ENCODE data around the gene IFI44. TPM values are rescaled to one million over a fixed set of nuclear protein-coding genes. Genes with fewer than 3 reads are reported as not detected.

The IFI44 gene
- total and polyA plus RNA-seq, 2 donors (not counting 3 experiments of a cell fraction or from before 2014, with no cell fraction given): 11.8 to 12.3 TPM

GRCh38 chr1:78607334-78607927 lies 42.2 kb upstream of the IFI44 start:
- Histone ChIP-seq H3K4me1 (ENCODE audit: control insufficient read depth, extremely low read depth, insufficient read depth, low read length) (no peaks in the 10 kb centered on the region), H3K9ac (replicated peaks; ENCODE audit: extremely low read depth, insufficient read depth, low read length) (no peak overlapping the region), H3K79me2 (ENCODE audit: control insufficient read depth, insufficient read depth, low read length) (no peaks in the 10 kb centered on the region), H3K9me3 (replicated peaks; ENCODE audit: control insufficient read depth, insufficient read depth, low read length) (no peaks in the 10 kb centered on the region), H3K4me2 (ENCODE audit: insufficient read depth, low read length) (no peak overlapping the region), H3K36me3 (ENCODE audit: control insufficient read depth in 2 of 2, extremely low read depth in 1 of 2, insufficient read depth in 2 of 2, low read length in 2 of 2) (no peaks in the 10 kb centered on the region), H3K27ac (ENCODE audit: insufficient read depth, low read depth, low read length) (no peak overlapping the region), H3K9me1 (replicated peaks; ENCODE audit: control insufficient read depth, extremely low read depth, insufficient read depth, low read length) (no peaks in the 10 kb centered on the region), H3K4me3 (replicated peaks in 1 of 3; ENCODE audit: insufficient read depth in 1 of 3, low read depth in 1 of 3, low read length in 3 of 3) (no peak overlapping the region), H2AFZ (ENCODE audit: low read depth, low read length) (no peak overlapping the region), H4K20me1 (replicated peaks; ENCODE audit: control insufficient read depth, extremely low read depth, insufficient read depth, low read length) (no peaks in the 10 kb centered on the region), H3K27me3 (ENCODE audit: control insufficient read depth in 2 of 2, insufficient read depth in 2 of 2, low read length in 2 of 2) (peaks cover 0 to 2% of the 10 kb centered on the region in 2 experiments)
- ChIA-PET CTCF (interaction anchor here (0.8 to 5.0 kb wide), 17 partner anchors 8 to 629 kb away, joined by 3 to 105 read pairs (median 4); partner anchors contain the start of genes FUBP1, IFI44L and PTGFR), POLR2A (no interaction called here)
- intact Hi-C loops (cut with micrococcal nuclease) (loop anchor here (1.0 to 10.0 kb wide), 3 partner anchors 193 to 477 kb away; no protein-coding TSS in a partner anchor), dilution Hi-C loops (cut with MboI; ENCODE audit: extremely low pct_ligation_motif_present, low sequenced_read_pairs) (no loop called here)
- no TSS peak for BruUV-seq (replicated peaks)
- TF ChIP-seq MYC (IDR thresholded peaks at IDR 0.05; ENCODE audit: low read depth, low read length): no peak
- no peak for TF ChIP-seq POLR2A (IDR thresholded peaks at IDR 0.05; ENCODE audit: low read depth, low read length)
- TF ChIP-seq CTCF (IDR thresholded peaks at IDR 0.05; ENCODE audit: extremely low read depth in 1 of 2, insufficient read depth in 1 of 2, low read depth in 1 of 2, low read length in 2 of 2): peak; percentile 26 to 37
- TF ChIP-seq EZH2 (IDR thresholded peaks at IDR 0.05; ENCODE audit: borderline replicate concordance, low read depth, low read length, severe bottlenecking): no peak
- no peak for TF ChIP-seq JUN (IDR thresholded peaks at IDR 0.05; ENCODE audit: borderline replicate concordance, insufficient read depth, insufficient read length, low read depth)
- no peak for TF ChIP-seq GATA2 (IDR thresholded peaks at IDR 0.05; ENCODE audit: insufficient read depth, insufficient read length, low read depth, low read length)
- TF ChIP-seq MAX (IDR thresholded peaks at IDR 0.05; ENCODE audit: insufficient read depth, insufficient read length): no peak
- no peak for TF ChIP-seq FOS (IDR thresholded peaks at IDR 0.05; ENCODE audit: borderline replicate concordance, insufficient read depth, low read length)
- FAIRE-seq: peak; percentile 74
- DNase-seq (ENCODE audit: low read depth, low spot score): peak; percentile 39

Data from endothelial cell of umbilical vein (primary cell).